ENCODE measurements around the gene SORL1.
A peak's percentile ranks its signal among the peaks of the same experiment; 100 is the strongest.

The SORL1 gene

DNA sequence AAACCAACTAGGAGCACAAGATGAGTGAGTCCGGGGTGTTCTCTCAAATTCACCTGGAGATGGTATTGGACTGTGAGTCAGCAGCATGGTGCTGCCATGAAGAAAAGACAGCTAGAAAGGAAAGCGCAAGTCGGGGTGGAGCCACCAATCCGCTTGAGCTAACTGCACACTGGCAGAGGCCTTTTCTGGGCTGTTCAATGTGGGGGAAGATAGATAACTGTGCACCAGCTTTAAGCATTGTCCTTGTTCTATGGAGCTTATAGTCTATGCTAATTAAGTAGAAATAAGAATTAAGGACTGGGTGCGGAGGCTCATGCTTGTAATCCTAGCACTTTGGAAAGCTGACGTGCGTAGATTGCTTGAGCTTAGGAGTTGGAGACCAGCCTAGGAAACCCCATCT, 22.6 kb downstream of the SORL1 start:
- no peak for DNase-seq
- ATAC-seq, result no peak

- ATAC-seq, result no peak
Observed at GRCh38 chr11:121476379-121477032, 24.4 kb downstream of the SORL1 start.

DNA sequence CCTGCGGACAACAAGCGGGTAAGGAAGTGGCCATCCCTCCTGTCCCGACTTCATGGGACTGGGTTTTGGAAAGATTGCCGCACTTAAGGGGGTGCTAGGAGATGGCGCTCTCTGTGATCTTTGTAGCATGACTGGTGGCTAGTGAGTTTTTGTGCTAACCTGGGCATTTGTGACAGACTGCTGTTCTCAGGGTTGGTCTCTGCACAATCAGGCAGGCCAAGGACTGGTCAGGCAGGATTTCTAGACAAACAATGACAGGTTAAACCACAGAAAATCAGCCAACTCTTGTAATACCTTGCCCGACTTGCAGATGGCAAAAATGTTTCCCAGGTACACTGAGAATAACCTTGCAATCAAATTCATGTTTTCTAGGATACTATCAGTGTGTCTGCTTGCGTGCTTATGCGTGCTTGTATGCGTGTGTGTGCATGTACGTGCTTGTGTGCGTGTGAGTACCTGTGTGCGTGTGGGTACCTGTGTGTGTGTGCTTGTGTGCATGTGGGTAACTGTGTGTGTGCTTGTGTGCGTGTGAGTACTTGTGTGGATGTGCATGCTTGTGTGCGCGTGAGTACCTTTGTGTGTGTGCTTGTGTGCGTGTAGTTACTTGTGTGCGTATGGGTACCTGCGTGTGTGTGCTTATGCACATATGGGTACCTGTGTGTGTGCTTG, 26.2 kb downstream of the SORL1 start:
- ATAC-seq (no peak), DNase-seq (no peak)

More at GRCh38 chr11:121476379-121477032, 24.4 kb downstream of the SORL1 start:
- DNase-seq, result no peak

DNA sequence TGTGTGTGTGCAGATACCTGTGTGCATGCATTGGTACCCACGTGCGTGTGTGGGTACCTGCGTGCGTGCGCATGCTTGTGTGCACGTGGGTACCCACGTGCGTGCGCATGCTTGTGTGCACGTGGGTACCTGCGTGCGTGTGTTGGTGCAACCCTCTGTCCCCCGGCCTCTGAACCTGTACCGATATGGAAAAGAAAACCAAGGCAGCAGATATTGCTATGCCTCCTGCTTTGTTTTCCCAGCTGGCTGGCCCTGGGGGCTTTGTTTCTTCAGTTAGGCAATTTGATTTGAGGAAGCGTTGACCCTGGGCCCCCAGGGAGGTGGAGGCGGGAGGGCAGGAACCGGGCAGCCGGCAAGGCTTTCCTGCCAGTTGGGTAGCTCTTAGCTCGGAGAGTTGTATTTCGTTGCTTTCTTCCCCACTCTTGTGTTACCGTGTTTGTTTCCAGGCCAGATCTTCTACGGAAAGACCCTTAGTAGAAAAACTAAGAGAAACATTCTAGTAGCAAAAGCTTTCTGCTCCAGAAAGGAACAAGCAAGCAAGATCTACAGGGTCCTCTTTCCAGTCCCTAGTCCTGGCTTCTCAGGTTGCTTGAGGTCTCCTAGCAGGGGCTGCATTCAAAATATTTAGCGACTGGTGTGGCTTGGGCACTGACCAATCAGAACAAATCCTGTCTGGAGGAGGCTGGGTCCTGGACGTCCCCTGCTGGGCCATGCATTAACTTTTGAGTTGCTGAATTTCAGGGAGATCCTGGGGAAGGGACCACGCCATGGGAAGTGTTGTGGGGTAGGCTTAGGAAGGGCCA, 27.0 kb downstream of the SORL1 start:
- ATAC-seq (no peak), DNase-seq (no peak)

GRCh38 chr11:121479698-121480238, 27.7 kb downstream of the SORL1 start:
- DNase-seq (no peak), ATAC-seq (no peak)

- DNase-seq (peak; percentile 41), ATAC-seq (peak; percentile 87)
Observed at GRCh38 chr11:121481484-121482230, 29.5 kb downstream of the SORL1 start.

DNA sequence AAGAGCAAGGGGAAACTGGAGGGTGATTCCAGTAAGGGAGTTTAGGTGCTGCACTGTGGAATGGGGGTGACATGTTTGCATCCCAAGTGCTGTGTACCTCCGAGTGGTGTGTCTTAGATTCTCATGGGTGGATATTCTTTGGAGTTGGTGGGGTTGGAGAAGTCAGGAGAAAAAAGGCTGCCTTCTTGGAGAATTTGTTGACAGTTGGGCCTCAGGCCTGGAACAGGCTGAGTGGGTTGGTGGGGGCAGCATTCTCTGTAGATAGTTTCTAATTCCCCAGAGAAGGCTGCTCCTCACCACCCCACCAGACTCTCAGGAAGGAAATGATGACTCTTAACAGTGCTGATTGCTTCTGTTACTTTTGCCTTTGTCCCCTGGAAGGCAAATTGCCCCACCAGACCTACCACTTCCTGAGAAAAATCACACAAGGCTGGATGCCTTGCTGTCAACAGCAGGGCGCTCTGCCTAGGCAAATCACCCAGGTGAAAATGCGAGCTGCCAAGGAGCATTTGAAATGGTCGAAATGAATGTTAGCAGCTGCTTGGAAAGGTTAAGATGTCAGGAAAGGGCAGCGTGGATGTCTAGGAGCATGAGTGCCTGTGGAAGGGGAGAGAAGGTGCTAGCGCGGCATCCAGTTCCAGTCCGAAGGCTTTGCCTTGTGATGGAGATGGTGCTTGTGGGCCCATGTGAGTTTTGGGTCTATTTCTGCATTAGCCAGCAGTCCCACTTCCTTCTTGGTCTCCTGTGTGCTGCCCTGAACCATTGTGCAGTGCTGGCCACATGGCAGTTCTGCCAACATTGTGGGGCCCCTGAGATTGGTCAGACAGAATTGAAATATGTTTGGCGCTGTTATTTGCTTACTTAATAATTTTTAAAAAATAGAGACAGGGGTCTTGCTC, 30.4 kb downstream of the SORL1 start:
- DNase-seq (peak; percentile 56), ATAC-seq (peak; percentile 84)

DNA sequence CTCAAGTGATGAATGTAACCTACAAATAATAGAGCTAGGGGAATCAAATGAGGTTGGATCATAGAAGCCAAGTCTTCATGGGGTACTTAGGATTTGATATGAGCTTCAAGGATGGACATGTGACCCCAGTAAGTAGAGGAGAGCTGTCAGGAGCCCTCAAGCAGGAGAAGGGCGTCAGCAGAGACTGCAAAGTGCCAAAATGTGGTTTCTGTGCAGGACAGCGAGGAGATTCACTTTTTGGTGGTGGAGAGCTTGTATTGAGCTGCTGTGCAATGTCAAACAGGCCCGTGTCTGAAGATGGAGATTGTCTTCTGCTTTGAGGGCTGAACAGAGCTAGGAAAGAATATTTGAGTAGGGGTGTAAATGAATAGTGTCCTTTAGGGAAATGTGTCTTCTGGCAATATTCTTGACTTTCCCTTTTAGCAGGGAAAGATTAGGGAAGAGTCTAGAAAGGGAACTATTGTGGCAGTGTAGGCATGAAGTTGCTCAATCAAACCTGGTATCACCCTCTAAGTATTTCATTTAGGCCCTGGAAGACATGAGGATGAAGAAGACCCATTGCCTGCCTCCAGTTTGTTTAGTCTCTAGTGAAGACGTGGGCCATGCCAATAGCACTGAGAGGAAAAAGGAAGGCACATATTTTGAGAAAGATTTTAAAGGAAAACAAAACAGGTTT, 31.8 kb downstream of the SORL1 start:
- ATAC-seq (no peak), DNase-seq (no peak)

DNA sequence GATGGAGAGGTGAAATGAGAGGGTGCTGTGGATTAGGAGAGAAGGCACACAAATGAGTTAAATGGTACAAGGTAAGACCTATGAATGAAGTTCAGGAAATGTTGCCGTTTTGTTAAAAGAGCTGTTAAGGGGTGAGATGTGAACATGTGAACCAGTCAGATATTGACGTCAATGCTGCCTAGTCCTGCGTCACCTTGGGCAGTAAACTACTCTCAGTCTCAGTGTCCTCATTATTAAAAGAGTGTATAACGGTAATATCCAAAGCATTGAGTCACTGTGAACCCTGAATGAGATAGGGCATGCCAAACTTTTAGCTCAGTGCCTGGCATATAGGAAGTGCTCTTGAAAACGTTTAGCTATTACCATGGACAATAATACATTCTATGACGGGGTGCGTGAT, 33.1 kb downstream of the SORL1 start:
- no peak for ATAC-seq
- DNase-seq, result no peak

DNA sequence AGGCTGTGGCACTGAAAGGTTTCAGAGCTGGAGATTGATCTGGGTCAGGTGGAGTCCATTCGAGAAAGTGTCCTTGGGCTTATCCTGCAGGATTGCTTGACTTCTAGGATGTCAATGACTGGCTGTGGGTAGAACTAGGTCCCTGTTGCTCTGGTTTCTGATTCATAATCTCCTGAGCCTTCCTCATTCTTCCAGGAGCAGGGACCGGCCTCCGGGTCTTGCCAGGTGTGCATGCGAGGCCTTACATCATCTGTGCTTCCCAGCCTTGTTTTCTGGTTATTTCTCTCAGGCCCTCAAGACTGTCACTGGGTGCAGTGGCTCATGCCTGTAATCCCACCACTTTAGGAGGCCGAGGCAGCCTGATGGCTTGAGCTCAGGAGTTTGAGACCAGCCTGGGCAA, 33.9 kb downstream of the SORL1 start:
- DNase-seq (no peak), ATAC-seq (no peak)

GRCh38 chr11:121487191-121487590, 35.1 kb downstream of the SORL1 start:
- no peak for ATAC-seq
- no peak for DNase-seq

GRCh38 chr11:121488170-121488569, 36.1 kb downstream of the SORL1 start:
- no peak for DNase-seq
- no peak for ATAC-seq

DNA sequence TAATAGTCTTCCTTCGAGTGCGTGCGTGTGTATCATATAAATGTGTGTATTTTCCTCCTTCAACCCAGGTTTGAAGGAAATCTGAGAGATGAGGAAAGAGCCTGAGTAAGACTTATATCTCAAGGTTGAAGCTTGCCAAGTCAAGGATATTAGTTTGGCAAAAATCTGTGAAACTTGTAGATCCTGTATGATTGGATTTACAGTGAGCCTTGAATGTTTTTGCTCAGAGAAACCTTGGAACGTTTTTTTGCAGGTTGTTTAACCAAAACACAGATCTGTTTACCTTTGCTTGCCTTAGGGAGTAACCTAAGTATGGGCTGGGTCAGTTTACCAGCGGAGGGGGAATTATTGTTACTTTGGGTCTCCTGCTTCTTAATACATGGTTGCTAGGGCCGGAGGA, 36.5 kb downstream of the SORL1 start:
- ATAC-seq, result no peak
- DNase-seq, result no peak

DNA sequence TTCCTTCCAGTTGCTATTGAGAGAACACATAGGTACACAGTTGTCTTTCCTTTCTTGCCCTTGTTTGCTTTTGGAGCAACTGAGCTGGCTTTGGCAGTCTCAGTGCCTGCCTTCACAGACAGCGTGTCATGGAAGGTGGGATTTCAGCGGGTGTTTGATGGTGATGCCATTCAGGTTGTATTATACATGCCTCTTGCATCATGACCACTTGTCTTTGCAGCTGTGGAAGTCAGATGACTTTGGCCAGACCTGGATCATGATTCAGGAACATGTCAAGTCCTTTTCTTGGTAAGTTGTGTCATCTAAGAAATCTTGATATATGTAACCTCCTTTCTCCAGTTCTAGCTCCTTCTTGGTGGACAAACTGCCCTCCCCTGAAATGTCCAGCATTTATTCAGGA, 37.7 kb downstream of the SORL1 start:
- DNase-seq (no peak), ATAC-seq (no peak)

DNA sequence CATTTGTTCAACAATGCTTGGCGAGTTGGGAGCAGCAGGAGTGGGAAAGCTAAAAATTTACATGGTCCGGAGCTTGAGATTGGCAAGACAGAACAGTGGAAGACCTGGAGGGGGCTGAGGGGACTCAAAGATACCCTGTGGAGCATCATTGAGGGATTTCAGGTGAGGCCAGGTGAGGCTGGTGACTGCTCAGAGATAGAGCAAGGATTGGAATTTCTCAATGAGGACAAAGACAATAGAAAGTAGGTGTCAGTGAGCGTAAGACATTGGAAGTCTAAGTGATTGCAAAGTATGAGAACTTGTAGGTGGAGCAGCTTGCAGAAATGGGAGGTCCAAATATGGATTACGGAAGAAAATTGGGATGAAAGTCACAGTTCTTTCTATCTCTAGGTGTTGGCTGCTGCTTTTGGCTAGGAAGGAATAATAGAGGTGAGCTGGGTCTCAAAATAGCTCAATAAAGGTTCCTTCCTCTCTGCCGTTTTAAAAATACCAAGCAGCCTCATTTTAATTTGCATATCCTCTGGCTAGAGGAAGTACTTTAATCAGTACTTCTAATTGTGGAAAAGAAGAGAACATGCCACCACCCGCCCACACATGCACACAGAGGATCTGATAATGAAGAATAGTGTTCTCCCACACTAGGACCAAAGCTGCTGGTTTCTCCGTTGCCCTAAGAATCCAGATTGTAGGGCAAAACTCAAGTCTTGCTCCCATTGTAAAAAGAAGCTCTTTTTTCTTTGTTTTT, 42.4 kb downstream of the SORL1 start:
- ATAC-seq (peak; percentile 73), DNase-seq (peak; percentile 65)

DNA sequence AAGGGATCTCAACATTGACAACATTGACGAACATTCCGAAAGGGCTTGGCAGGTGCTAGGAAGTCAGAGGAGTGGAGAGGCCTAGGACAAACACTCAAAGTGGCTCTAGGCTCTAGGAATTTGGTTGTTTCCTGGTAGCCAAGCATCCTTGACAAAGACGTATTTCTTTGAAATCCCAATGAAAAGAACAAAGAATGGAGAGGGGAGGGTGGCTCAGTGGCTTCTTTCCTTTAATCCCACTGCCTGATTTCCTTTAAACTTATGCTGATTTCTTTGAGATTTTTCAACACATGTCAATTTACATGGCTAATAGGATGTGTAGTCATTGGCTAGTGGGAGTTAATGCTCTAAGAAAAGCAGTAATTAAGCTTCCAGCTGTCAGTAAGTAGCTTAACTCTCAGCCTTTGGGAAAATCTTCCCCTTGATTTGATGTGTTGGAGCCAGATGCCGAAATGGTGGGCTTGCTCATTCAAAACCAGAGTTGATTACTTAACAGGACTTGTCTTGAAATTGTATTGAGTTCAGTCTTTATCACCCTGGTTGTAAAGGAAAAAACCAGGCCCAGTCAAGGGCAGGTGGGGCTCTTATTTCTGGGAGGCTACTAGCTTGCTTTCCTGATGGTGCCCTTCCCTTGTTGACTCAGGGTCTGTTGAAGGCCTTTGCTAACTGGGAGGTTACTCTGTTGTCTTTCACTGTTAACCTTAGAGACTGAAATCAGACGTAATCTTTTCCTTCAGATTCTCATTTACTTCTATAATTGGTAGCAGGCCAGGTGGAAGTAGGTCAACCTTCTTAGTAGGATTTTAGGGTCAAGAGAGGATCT, 45.3 kb downstream of the SORL1 start:
- ATAC-seq, result no peak
- no peak for DNase-seq

DNA sequence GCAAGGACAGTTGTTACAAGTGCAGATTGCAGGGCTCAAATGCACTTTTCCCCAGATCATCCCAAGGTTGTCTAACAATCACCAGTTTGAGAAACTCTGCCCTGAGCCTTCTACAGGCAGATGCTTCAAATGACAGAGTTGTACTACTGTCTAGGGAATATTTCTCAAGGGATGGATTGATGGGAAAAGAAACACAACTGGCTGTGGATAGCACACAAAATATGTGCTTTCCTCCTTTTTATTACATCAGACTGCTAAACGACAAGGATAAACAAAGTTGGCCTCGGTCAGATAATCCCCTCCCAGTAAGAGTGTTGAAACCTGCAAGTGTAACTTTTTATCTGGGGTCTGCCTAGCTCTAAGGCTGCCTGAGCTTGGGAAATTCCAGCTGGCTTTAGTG, 47.3 kb downstream of the SORL1 start:
- ATAC-seq, result no peak
- no peak for DNase-seq

GRCh38 chr11:121500275-121500674, 48.2 kb downstream of the SORL1 start:
- ATAC-seq, result peak; percentile 44
- no peak for DNase-seq

GRCh38 chr11:121500717-121501116, 48.6 kb downstream of the SORL1 start:
- DNase-seq, result no peak
- peak; percentile 41 for ATAC-seq

Measured in stimulated activated naive CD8-positive, alpha-beta T cell treated with anti-CD3 and anti-CD28 coated beads, Interleukin-15, Interleukin-2, amounts not matched to agents 100 U/mL and 50 U/mL, for 24 hours (primary cell).